ENCODE results near the gene KRTAP12-3. TPM values are rescaled to one million over a fixed set of nuclear protein-coding genes. Genes with fewer than 3 reads are reported as not detected.

The KRTAP12-3 gene
- total RNA-seq, 4 donors from 2014 or later: 13.2 TPM; not detected in 3

DNA sequence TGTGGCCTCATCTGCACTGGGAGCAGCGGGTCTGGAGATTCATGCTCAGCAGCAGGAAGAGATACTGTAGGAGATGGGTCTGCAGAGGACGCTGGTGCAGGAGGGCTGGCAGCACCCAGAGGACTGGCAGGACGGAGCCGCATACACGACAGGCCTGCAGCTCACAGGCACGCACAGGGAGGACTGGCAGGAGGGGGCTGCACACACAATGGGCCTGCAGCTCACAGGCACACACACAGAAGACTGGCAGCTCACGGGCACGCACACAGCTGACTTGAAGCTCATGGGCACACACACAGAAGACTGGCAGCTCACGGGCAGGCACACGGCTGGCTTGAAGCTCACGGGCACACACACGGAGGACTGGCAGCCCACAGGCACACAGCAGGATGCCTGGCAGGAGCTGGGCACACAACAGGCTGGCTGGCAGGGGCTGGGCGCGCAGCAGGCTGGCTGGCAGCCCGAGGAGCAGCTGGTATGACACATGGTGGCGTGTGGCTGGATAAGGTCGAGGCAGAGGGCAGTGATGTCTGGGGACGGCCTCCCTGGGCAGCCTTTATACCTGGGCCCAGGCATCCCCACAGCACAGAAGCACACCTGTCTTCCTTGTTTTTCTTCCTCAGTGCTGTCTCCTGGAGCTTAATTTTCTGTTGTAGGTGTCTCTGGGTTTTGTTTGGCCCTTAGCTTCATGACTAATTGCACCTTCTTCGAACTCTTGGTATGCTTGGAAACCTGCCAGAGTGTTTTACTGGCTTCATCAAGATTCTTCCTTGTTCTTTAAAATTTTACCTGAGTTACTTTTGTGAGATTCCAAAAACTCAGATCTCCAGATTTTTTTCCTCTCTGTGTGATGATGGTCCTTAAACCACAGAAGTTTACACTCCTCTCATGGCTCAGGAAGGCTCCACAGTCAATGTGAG is 8.9 kb downstream of the KRTAP12-3 start, which contains the start of gene KRTAP12-2:
KRTAP12-2 (minus strand) TSS at position 527 of the 920 bp plus-strand sequence; CDS start at position 486, 41 bp downstream.
- no peak within 1 kb of the TSS for H3K4me3 ChIP-seq (ENCODE audit: low read depth, poor library complexity, severe bottlenecking)
- intact Hi-C loops (cut with DNase I; ENCODE audit: low total_unique reads): no loop called here
- 49 to 64% methylated on average over 14 of the region's 19 CpGs for WGBS, 2 donors
- peak in 1 of 2 donors; percentile 60 for DNase-seq (ENCODE audit: low spot score in 2 of 2)
- no peak for TF ChIP-seq POLR2A (IDR thresholded peaks at IDR 0.05)
- TF ChIP-seq, protein P1, sequence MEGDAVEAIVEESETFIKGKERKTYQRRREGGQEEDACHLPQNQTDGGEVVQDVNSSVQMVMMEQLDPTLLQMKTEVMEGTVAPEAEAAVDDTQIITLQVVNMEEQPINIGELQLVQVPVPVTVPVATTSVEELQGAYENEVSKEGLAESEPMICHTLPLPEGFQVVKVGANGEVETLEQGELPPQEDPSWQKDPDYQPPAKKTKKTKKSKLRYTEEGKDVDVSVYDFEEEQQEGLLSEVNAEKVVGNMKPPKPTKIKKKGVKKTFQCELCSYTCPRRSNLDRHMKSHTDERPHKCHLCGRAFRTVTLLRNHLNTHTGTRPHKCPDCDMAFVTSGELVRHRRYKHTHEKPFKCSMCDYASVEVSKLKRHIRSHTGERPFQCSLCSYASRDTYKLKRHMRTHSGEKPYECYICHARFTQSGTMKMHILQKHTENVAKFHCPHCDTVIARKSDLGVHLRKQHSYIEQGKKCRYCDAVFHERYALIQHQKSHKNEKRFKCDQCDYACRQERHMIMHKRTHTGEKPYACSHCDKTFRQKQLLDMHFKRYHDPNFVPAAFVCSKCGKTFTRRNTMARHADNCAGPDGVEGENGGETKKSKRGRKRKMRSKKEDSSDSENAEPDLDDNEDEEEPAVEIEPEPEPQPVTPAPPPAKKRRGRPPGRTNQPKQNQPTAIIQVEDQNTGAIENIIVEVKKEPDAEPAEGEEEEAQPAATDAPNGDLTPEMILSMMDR (IDR thresholded peaks at IDR 0.05): no peak

DNA sequence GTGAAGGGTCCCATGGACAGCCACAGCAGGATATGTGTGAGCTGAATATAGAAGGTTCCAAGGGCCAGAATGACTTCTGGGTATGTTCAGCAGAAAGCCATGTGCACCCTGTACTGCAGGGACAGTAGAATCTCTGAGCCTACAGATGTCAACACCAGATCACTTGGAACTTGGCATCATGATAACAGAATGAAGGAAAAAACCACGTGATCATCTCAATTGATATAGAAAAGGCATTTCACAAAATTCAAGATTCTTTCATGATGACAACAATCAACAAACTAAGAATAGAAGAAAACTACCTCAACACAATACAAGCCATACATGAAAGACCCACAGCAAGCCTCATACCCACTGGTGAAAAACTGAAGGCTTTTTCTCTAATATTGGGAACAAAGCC is 9.9 kb downstream of the KRTAP12-3 start:
- intact Hi-C loops (cut with DNase I; ENCODE audit: low total_unique reads): no loop called here
- DNase-seq (ENCODE audit: low spot score in 2 of 2): no peak
- TF ChIP-seq, protein P1 (IDR thresholded peaks at IDR 0.05): no peak
- no peak for TF ChIP-seq POLR2A (IDR thresholded peaks at IDR 0.05)
- 67 to 72% methylated on average over 1 of the region's 1 CpG for WGBS, 2 donors
- no peak overlapping the region for H3K4me3 ChIP-seq (ENCODE audit: low read depth, poor library complexity, severe bottlenecking)

DNA sequence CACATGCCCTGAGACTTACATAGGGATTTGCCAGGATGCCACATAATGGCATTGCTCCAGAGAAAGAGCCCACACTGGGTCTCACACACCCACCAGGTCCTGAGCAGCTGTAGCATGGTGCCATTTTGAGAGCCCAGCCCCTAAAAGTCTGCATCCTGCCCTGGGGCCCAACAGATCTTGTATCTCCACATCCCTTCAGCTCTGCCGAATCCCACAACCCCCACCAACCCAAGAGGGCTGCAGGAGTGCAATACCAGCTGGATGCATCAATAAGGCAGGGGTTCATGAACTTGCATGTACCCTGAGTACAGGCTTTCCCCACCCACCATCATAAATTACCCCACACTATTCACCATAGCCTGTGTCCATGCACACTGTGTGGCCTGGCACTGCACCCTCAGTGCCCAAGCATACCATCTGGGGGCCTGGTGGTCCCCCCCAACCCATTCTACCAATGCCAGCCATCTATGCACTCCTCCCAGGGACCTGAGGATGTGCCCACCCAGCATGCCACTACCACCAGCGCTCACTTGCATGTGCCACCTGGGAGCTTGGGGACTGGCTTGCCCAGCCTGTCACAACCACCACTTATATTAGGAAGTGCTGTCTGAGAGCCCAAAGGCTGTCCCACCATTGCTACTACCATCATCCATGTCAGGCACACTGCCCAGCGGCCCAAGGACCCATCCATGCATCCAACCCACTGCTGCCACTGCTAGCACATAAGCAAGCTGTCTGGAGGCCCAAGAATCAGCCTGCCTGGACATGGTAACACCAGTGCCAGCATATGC is 13.1 kb downstream of the KRTAP12-3 start:
- WGBS, 2 donors: 84 to 91% methylated on average over 3 of the region's 3 CpGs
- DNase-seq (ENCODE audit: low spot score in 2 of 2): peak in 1 of 2 donors; percentile 53
- intact Hi-C loops (cut with DNase I; ENCODE audit: low total_unique reads): no loop called here
- H3K4me3 ChIP-seq (ENCODE audit: low read depth, poor library complexity, severe bottlenecking): no peak overlapping the region
- TF ChIP-seq, protein P1 (IDR thresholded peaks at IDR 0.05): no peak
- TF ChIP-seq POLR2A (IDR thresholded peaks at IDR 0.05): no peak

DNA sequence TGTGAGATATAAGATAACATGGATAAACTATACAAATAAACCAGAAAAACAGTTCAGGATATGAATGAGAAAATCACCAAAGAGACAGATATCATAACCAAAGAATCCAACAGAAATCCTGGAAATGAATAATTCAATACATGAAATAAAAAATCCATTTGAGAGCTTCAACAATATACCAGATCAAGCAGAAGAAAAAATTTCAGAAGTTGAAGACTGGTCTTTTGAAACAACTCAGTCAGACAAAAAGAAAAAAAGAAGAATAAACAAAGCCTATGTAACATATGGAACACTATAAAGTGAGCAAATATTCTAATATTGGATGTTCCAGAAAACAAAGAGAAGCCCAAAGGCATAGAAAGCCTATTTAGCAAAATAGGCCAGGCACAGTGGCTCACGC is 14.2 kb downstream of the KRTAP12-3 start:
- H3K4me3 ChIP-seq (ENCODE audit: low read depth, poor library complexity, severe bottlenecking): no peak overlapping the region
- no peak for DNase-seq (ENCODE audit: low spot score in 2 of 2)
- no peak for TF ChIP-seq POLR2A (IDR thresholded peaks at IDR 0.05)
- TF ChIP-seq, protein P1 (IDR thresholded peaks at IDR 0.05): no peak
- WGBS, 2 donors: 81 to 92% methylated on average over 1 of the region's 1 CpG
- intact Hi-C loops (cut with DNase I; ENCODE audit: low total_unique reads): no loop called here

DNA sequence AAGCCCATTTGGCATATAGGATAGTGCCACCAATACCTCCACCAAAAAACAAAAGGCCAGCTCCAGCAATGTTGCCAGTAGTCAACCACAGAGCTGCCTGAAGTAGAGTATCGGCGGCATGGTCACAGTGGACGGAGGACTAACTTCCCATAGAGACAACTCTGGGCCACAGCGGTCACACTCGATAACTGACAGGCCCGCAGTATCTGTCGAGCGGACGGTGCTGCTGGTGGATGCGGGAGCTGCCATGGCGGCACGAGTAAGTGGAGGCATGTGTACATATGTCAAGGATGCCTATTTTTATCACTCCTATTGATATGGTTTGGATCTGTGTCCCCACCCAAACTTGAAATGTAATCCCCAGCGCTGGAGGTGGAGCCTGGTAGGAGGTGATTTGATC is 20.1 kb downstream of the KRTAP12-3 start:
- H3K4me3 ChIP-seq (ENCODE audit: low read depth, poor library complexity, severe bottlenecking): no peak overlapping the region
- TF ChIP-seq, protein P1 (IDR thresholded peaks at IDR 0.05): no peak
- no peak for TF ChIP-seq POLR2A (IDR thresholded peaks at IDR 0.05)
- WGBS, 2 donors: 94 to 95% methylated on average over 13 of the region's 13 CpGs
- DNase-seq (ENCODE audit: low spot score in 2 of 2): peak in 1 of 2 donors; percentile 77
- intact Hi-C loops (cut with DNase I; ENCODE audit: low total_unique reads): no loop called here
